GM12864 (cell line): ENCODE data around the gene DEPDC1B.

ENCODE experiments used
- DNase-seq: peaks from one replicate; pipeline ENCODE4 v3.0.0-alpha.2; 2011; ENCODE audit warnings: low read depth
- H3K4me3 ChIP-seq: 2 replicates; pipeline ENCODE4 v1.5.1; 2011; ENCODE audit warnings: mild to moderate bottlenecking, low read depth, low read length, control low read depth
- TF ChIP-seq, protein P1 (sequence below): IDR thresholded peaks from 2 replicates; pipeline ENCODE4 v1.5.1; 2011; ENCODE audit warnings: low read depth, mild to moderate bottlenecking, moderate library complexity, low read length, control low read depth, inconsistent platforms; ENCODE audit errors: missing control alignments

Gene DEPDC1B

DNA sequence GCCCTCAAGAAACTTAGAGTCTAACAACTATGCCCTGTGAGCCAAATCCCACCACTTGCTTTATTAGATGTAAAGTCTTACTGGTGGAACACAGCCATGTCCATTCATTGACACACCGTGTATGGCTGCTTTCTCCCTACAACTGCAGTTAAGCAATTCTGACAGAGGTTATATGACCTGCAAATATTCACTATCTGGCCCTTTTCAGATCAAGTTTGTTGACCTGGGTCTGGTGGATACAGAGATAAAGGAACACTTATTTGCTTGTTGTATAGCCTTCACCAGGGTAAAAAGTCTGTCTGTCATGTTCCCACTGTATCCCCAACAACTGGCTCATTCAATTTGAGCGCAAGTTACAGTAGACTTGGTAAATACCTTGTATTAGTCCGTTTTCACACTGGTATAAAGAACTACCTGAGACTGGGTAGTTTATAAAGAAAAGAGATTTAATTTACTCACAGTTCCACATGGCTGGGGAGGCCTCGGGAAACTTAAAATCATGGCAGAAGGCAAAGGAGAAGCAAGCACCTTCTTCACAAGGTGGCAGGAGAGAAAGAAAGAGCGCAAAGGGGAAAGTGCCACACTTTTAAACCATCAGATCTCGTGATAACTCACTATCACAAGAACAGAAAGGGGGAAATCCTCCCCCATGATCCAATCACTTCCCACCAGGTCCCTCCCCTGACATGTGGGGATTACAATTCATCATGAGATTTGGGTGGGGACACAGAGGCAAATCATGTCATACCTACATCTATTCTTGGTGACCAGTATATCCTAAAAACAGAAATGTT is 27.9 kb downstream of the DEPDC1B start:
- DNase-seq = no peak
- TF ChIP-seq, protein P1, sequence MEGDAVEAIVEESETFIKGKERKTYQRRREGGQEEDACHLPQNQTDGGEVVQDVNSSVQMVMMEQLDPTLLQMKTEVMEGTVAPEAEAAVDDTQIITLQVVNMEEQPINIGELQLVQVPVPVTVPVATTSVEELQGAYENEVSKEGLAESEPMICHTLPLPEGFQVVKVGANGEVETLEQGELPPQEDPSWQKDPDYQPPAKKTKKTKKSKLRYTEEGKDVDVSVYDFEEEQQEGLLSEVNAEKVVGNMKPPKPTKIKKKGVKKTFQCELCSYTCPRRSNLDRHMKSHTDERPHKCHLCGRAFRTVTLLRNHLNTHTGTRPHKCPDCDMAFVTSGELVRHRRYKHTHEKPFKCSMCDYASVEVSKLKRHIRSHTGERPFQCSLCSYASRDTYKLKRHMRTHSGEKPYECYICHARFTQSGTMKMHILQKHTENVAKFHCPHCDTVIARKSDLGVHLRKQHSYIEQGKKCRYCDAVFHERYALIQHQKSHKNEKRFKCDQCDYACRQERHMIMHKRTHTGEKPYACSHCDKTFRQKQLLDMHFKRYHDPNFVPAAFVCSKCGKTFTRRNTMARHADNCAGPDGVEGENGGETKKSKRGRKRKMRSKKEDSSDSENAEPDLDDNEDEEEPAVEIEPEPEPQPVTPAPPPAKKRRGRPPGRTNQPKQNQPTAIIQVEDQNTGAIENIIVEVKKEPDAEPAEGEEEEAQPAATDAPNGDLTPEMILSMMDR = no peak
- no peak overlapping the region for H3K4me3 ChIP-seq

GRCh38 chr5:60670749-60671148 is 29.2 kb downstream of the DEPDC1B start:
- no peak for DNase-seq
- TF ChIP-seq, protein P1 = no peak
- H3K4me3 ChIP-seq = no peak overlapping the region

DNA sequence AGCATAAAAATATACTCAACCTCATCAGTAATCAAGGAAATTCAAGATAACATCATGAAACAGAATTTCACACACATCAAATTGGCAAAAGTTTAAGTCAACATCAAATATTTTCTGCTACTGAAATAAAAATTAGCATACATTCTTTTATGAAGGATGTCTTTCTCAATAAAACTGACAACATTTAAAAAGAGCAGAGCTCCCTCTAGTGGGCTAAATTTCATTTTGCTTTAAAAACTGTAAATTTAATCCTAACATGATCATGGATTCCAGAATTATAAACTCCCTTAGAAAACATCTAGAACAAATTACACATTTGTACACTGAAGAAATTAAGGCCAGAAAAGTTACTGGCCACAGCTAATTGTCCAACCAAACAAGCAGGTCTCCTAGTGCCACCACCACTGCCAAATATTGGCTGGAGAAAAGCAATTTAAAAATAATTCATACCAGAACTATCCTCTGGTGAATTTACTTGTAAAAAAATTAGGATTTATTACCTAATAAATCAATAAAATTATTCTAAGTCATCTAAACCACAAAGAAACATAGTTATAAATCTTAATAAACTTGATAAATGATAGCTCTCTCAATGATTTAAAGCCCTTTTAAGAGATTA is 31.2 kb downstream of the DEPDC1B start:
- TF ChIP-seq, protein P1 = peak; percentile 52
- H3K4me3 ChIP-seq = no peak overlapping the region
- DNase-seq = no peak

GRCh38 chr5:60651872-60652620 is 47.9 kb downstream of the DEPDC1B start:
- DNase-seq = no peak
- TF ChIP-seq, protein P1 = no peak
- H3K4me3 ChIP-seq = no peak overlapping the region

- no peak overlapping the region for H3K4me3 ChIP-seq
- TF ChIP-seq, protein P1 = peak; percentile 53
- peak; percentile 35 for DNase-seq
Observed at GRCh38 chr5:60649288-60649917, 50.6 kb downstream of the DEPDC1B start.

- no peak overlapping the region for H3K4me3 ChIP-seq
- no peak for DNase-seq
- TF ChIP-seq, protein P1 = no peak
Observed at GRCh38 chr5:60648175-60648574, 51.8 kb downstream of the DEPDC1B start.
